Mammary epithelial cell (primary cell): ENCODE measurements around the gene OLAH.
A peak's percentile ranks its signal among the peaks of the same experiment; 100 is the strongest.

Experiments used
- CTCF ChIP-seq, 2 donors: IDR thresholded peaks in 1 of 2; conservative IDR thresholded peaks in 1 of 2; 2 replicates each; pipeline ENCODE4 v1.5.1; 2011 to 2012; ENCODE audit warnings: inconsistent platforms in 2 of 2, low read length in 2 of 2, mild to moderate bottlenecking in 2 of 2, control low read depth in 1 of 2, low read depth in 1 of 2; ENCODE audit not compliant: insufficient read depth in 1 of 2; ENCODE audit errors: extremely low read depth in 1 of 2
- EZH2 ChIP-seq: IDR thresholded peaks from 2 replicates; pipeline ENCODE4 v1.6.1; 2012; ENCODE audit warnings: low read length, inconsistent platforms, borderline replicate concordance

GRCh38 chr10:15106352-15107013, 62.7 kb downstream of the OLAH start:
- TF ChIP-seq CTCF (conservative IDR thresholded peaks at IDR 0.05 in 1 of 2, IDR thresholded peaks at IDR 0.05 in 1 of 2; ENCODE audit: extremely low read depth in 1 of 2, insufficient read depth in 1 of 2, low read depth in 1 of 2, low read length in 2 of 2), result peak; percentile 96 to 98
- TF ChIP-seq EZH2, result no peak
